Parathyroid adenoma (tissue), 2 donors: Measurements from ENCODE around the gene TLR5.
A peak's percentile ranks its signal among the peaks of the same experiment; 100 is the strongest.

Source experiments
- H2AFZ ChIP-seq: fragments of 300-600 bp; sonication (generic); one replicate; pipeline ENCODE4 v1.7.0; 2017; ENCODE audit warnings: antibody characterized with exemption, mild to moderate bottlenecking
- H3K27ac ChIP-seq: fragments of 300-600 bp; sonication (generic); one replicate; pipeline ENCODE4 v1.7.0; 2017
- H3K27me3 ChIP-seq: fragments of 300-600 bp; sonication (generic); one replicate; pipeline ENCODE4 v1.7.0; 2017; ENCODE audit warnings: low read length; ENCODE audit not compliant: control insufficient read depth, insufficient read depth
- H3K36me3 ChIP-seq: fragments of 300-600 bp; sonication (generic); one replicate; pipeline ENCODE4 v1.7.0; 2017; ENCODE audit warnings: low read length; ENCODE audit not compliant: control insufficient read depth, insufficient read depth
- H3K4me1 ChIP-seq: fragments of 300-600 bp; sonication (generic); one replicate; pipeline ENCODE4 v1.7.0; 2017; ENCODE audit warnings: control low read depth
- H3K4me2 ChIP-seq: fragments of 300-600 bp; sonication (generic); one replicate; pipeline ENCODE4 v1.7.0; 2017; ENCODE audit warnings: low read length
- H3K4me3 ChIP-seq: fragments of 300-600 bp; sonication (generic); one replicate; pipeline ENCODE4 v1.7.0; 2017; ENCODE audit warnings: low read depth, low read length
- H3K79me2 ChIP-seq: fragments of 300-600 bp; sonication (generic); one replicate; pipeline ENCODE4 v1.7.0; 2017; ENCODE audit warnings: control low read depth
- H3K9ac ChIP-seq: fragments of 300-600 bp; sonication (generic); one replicate; pipeline ENCODE4 v1.7.0; 2017; ENCODE audit warnings: mild to moderate bottlenecking
- H3K9me3 ChIP-seq: fragments of 300-600 bp; sonication (generic); one replicate; pipeline ENCODE4 v1.7.0; 2017; ENCODE audit warnings: low read length; ENCODE audit not compliant: control insufficient read depth
- CTCF ChIP-seq: fragments of 300-600 bp; sonication (generic); IDR thresholded peaks from one replicate; pipeline ENCODE4 v1.7.0; 2017; ENCODE audit warnings: antibody characterized with exemption, mild to moderate bottlenecking
- donor health status: primary hyperparathyroidism.

Gene TLR5

GRCh38 chr1:223133306-223133823, 9.7 kb downstream of the TLR5 start:
- H3K36me3 ChIP-seq = no peaks in the 10 kb centered on the region
- H3K79me2 ChIP-seq = no peaks in the 10 kb centered on the region
- H2AFZ ChIP-seq = peak overlapping the region; percentile 72
- no peak for TF ChIP-seq CTCF
- peak overlapping the region; percentile 76 for H3K27ac ChIP-seq
- H3K4me1 ChIP-seq = peaks cover 6% of the 10 kb centered on the region
- H3K4me3 ChIP-seq = no peak overlapping the region
- peak overlapping the region; percentile 41 for H3K4me2 ChIP-seq
- no peak overlapping the region for H3K9ac ChIP-seq
- no peaks in the 10 kb centered on the region for H3K27me3 ChIP-seq
- no peaks in the 10 kb centered on the region for H3K9me3 ChIP-seq

- Histone ChIP-seq H3K79me2 (no peaks in the 10 kb centered on the region), H3K27ac (no peak overlapping the region), H3K36me3 (no peaks in the 10 kb centered on the region), H3K4me3 (no peak overlapping the region), H3K27me3 (no peaks in the 10 kb centered on the region), H2AFZ (peak overlapping the region; percentile 81), H3K9ac (no peak overlapping the region), H3K4me1 (no peaks in the 10 kb centered on the region), H3K4me2 (peak overlapping the region; percentile 37), H3K9me3 (no peaks in the 10 kb centered on the region)
- peak; percentile 85 for TF ChIP-seq CTCF
These were observed 13.7 kb downstream of the TLR5 start for GRCh38 chr1:223129229-223129901.

GRCh38 chr1:223126741-223127140, 16.3 kb downstream of the TLR5 start:
- no peak for TF ChIP-seq CTCF
- Histone ChIP-seq H3K9me3 (no peaks in the 10 kb centered on the region), H3K79me2 (no peaks in the 10 kb centered on the region)

GRCh38 chr1:223125766-223126165, 17.3 kb downstream of the TLR5 start:
- Histone ChIP-seq H3K4me2 (no peak overlapping the region), H2AFZ (no peak overlapping the region), H3K9ac (no peak overlapping the region), H3K27ac (no peak overlapping the region), H3K36me3 (no peaks in the 10 kb centered on the region), H3K27me3 (no peaks in the 10 kb centered on the region), H3K9me3 (no peaks in the 10 kb centered on the region), H3K4me3 (no peak overlapping the region), H3K4me1 (peaks cover 5% of the 10 kb centered on the region), H3K79me2 (no peaks in the 10 kb centered on the region)
- no peak for TF ChIP-seq CTCF

More at GRCh38 chr1:223126741-223127140, 16.3 kb downstream of the TLR5 start:
- Histone ChIP-seq H3K9ac (no peak overlapping the region), H3K27ac (no peak overlapping the region), H2AFZ (no peak overlapping the region), H3K27me3 (no peaks in the 10 kb centered on the region), H3K4me1 (peaks cover 5% of the 10 kb centered on the region), H3K4me2 (no peak overlapping the region), H3K36me3 (no peaks in the 10 kb centered on the region), H3K4me3 (no peak overlapping the region)
